Effector memory CD8-positive, alpha-beta T cell (primary cell): ENCODE results near the gene GGTLC1.
A peak's percentile ranks its signal among the peaks of the same experiment; 100 is the strongest.
"Not testable (repeated sequence)": the region's sequence is repeated elsewhere in the genome, so short reads cannot be mapped to it uniquely, and the experiment has no call there.

ENCODE experiments used
- ATAC-seq: fragments of 150-1000 bp; cut with Tn5 transposase; replicated peaks from 2 replicates; pipeline ENCODE4 v1.10.0; 2021; ENCODE audit warnings: mild to moderate bottlenecking, moderate library complexity
- DNase-seq, 3 experiments: peaks; one replicate each; pipeline ENCODE4 v3.0.0; 2021
- H3K27ac Mint-ChIP-seq, 2 donors: one replicate each; pipeline ENCODE4 v1.8.0; 2022; ENCODE audit warnings: mild to moderate bottlenecking in 2 of 2, mixed read lengths in 2 of 2, moderate library complexity in 2 of 2
- H3K27me3 Mint-ChIP-seq, 2 donors: one replicate each; pipeline ENCODE4 v1.8.0; 2022; ENCODE audit warnings: mixed read lengths in 2 of 2
- H3K36me3 Mint-ChIP-seq: one replicate; pipeline ENCODE4 v1.8.0; 2022; ENCODE audit warnings: mild to moderate bottlenecking, moderate library complexity, mixed read lengths; ENCODE audit not compliant: insufficient read depth
- H3K4me1 Mint-ChIP-seq, 2 donors: one replicate each; pipeline ENCODE4 v1.8.0; 2022; ENCODE audit warnings: low read depth in 2 of 2, mixed read lengths in 2 of 2
- H3K4me3 Mint-ChIP-seq, 2 donors: one replicate each; pipeline ENCODE4 v1.8.0; 2022; ENCODE audit warnings: mild to moderate bottlenecking in 2 of 2, mixed read lengths in 2 of 2, moderate library complexity in 2 of 2
- H3K9me3 Mint-ChIP-seq, 2 donors: one replicate each; pipeline ENCODE4 v1.8.0; 2022; ENCODE audit warnings: mixed read lengths in 2 of 2

The GGTLC1 gene

DNA sequence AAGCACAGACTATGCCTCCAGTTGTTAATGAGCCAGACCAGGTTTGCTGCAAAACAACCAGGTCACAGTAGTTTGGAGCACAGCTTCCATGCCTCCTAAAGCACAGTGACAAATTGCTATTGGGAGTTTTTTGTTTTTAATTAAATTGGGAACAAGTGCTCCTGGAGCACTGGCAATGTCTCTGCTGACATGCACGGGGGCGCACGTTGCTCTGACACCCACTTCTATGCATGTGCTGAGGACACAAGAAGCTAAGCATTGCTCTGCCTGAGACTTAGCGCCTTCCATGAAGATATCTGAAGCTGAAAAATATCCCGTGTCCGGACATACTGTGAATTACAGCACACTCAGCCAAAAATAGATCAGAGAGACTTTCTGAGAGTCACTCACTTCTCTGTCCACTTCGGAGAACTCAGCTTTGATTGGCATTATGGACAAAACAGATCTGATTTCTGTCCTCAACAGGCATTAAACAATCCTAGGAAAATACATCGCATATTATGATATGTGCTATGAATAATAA lies 18.6 kb upstream of the GGTLC1 start:
- H3K4me1 Mint-ChIP-seq = no peaks in the 10 kb centered on the region
- ATAC-seq (no peak), DNase-seq (no peak)
- peaks cover 4% of the 10 kb centered on the region for H3K36me3 Mint-ChIP-seq
- H3K27me3 Mint-ChIP-seq = no peaks in the 10 kb centered on the region
- no peak overlapping the region for H3K4me3 Mint-ChIP-seq
- H3K27ac Mint-ChIP-seq = no peak overlapping the region
- no peaks in the 10 kb centered on the region for H3K9me3 Mint-ChIP-seq

DNA sequence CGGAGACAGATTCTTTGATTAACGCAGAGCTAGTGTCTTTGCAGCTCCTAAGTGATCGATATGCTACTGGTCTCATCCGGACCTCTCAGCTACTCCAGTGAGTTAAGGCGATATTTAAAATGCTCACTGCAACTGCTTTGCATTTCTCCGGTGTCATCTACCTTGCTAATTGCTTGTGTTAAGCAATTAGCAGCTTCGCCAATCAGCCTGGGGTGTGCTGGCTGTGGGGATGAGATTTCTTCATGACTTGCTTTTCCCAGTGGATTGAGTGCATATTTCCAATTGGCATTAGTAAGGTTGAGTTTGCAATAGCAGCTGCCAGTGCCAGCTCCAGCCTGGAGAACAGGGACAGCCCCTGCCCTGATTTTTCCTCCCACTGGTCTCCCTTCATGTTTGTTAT lies 18.0 kb upstream of the GGTLC1 start:
- Mint-ChIP-seq H3K27me3 (no peaks in the 10 kb centered on the region), H3K4me3 (no peak overlapping the region), H3K36me3 (peaks cover 4% of the 10 kb centered on the region), H3K27ac (no peak overlapping the region), H3K4me1 (no peaks in the 10 kb centered on the region), H3K9me3 (no peaks in the 10 kb centered on the region)
- DNase-seq (no peak), ATAC-seq (no peak)

DNA sequence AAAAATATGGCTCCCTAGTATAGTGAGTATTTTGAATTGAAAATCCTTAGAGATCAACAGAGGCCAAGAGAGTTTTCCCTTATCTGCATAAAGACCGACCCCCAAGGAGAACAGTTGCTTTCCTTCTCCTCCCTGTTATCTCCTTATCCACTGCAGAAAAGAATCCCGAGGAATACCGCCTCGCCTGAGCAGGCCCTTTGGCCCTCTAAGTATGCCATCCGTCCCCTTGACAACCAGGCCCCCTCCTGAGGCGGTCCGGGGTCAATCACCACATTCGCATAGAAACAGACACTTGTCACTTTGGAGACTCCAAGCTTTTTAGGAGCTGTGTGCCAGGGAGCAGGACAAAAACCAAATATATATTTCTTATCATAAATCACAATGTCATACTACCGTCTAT lies 15.9 kb upstream of the GGTLC1 start:
- ATAC-seq = no peak
- H3K27me3 Mint-ChIP-seq = peaks cover 5 to 6% of the 10 kb centered on the region in 2 donors
- DNase-seq = no peak
- peaks cover 4% of the 10 kb centered on the region for H3K36me3 Mint-ChIP-seq
- no peaks in the 10 kb centered on the region for H3K4me1 Mint-ChIP-seq
- H3K4me3 Mint-ChIP-seq = no peak overlapping the region
- no peaks in the 10 kb centered on the region for H3K9me3 Mint-ChIP-seq
- peak overlapping the region in 1 of 2 donors; percentile 32 for H3K27ac Mint-ChIP-seq

DNA sequence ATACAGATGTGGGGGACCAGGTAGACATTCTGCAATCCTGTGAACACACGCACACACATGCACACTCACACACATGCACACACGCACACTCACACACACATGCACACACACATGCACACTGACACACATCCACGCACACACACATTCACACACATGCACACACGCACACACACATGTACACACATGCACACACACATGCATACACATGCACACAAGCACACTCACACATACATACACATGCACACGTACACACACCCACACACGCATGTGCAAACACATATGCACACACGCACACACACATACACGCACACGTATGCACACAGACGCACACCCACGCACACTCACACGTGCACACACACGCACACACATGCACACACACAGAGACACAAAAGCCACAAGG lies 14.3 kb upstream of the GGTLC1 start:
- DNase-seq (no peak), ATAC-seq (no peak)
- Mint-ChIP-seq H3K4me3 (no peak overlapping the region), H3K9me3 (no peaks in the 10 kb centered on the region), H3K4me1 (no peaks in the 10 kb centered on the region), H3K27ac (peak overlapping the region in 1 of 2 donors; percentile 63), H3K27me3 (peaks cover 20 to 22% of the 10 kb centered on the region in 2 donors), H3K36me3 (no peaks in the 10 kb centered on the region)

DNA sequence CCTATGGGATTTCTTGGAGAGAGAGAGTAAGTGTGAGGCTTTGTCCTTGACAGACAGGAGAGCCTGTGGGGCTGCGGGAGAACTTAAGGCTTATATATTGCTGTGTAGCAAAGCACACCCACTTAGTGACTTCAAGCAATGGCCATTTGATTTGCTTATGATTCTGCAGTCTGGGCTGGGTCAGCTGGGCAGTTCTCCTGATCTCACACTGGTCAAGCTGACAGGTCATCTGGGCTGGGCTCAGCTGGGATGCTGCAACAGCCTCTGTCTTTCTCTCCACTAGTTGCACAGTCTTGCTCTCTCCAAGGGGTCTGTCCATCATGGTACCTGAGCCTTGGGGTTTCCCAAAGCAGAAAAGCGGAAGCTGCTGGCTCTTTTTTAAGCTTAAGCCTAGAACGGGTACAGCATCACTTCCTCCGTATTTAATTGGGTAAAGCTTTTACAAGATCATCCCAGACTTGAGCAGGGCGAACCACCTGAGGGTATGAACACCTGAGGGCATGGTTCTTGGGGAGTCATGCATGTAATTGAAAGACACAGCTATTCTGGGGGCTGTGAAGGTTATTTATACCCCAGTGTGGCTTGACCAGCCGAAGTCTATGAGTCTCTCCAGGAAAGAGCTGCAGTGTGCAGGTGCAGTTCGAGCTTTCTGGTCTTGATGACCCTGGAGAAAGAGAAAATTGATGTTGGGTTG lies 13.3 kb upstream of the GGTLC1 start:
- DNase-seq (no peak), ATAC-seq (no peak)
- Mint-ChIP-seq H3K4me3 (no peak overlapping the region), H3K9me3 (no peaks in the 10 kb centered on the region), H3K36me3 (no peaks in the 10 kb centered on the region), H3K4me1 (no peaks in the 10 kb centered on the region), H3K27ac (peak overlapping the region in 1 of 2 donors; percentile 63), H3K27me3 (peaks cover 20 to 32% of the 10 kb centered on the region in 2 donors)

DNA sequence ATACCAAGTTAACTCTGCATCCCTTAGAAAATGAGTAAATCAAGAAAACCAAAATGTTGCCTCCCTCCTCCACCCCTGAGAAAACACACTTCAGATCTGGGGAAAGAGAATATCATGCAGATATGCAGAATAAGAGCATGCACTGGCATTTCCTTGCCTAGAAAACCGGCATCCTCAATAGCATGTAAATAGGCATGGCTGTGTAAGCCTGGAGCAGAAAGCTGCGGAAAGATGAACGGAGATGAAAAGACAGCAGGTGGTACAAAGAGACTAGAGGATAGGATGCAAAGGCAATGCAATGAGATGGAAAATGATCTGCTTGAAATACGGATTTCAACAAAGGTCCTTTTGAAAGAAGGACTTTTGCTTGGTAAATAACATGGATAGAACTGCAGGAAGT lies 10.3 kb upstream of the GGTLC1 start:
- ATAC-seq = no peak
- DNase-seq = no peak
- Mint-ChIP-seq H3K4me3 (no peak overlapping the region), H3K27ac (no peak overlapping the region), H3K36me3 (peaks cover 5% of the 10 kb centered on the region), H3K4me1 (no peaks in the 10 kb centered on the region), H3K27me3 (peaks cover 20 to 34% of the 10 kb centered on the region in 2 donors), H3K9me3 (no peaks in the 10 kb centered on the region)

DNA sequence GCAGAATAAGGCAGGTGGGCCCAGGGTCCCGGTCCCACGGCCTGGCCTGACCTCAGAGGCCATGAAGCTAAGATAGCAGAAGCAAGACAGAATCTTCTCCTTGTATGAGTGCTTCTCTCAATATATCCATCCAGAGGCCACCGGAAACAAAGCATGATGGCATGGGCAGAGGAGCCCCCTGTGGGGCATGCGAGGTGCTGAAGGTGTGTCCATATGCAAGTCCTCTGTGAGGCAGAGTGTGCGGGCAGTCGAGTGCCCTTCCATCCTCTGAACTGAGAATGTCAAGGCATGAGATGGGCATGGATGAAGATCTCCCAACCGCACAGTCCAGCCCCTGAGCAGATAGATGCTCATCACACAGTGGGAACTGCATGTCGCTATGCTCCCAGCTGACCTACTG lies 9.8 kb upstream of the GGTLC1 start:
- Mint-ChIP-seq H3K36me3 (peaks cover 5% of the 10 kb centered on the region), H3K4me3 (no peak overlapping the region), H3K27ac (no peak overlapping the region), H3K27me3 (peaks cover 20 to 34% of the 10 kb centered on the region in 2 donors), H3K9me3 (no peaks in the 10 kb centered on the region), H3K4me1 (no peaks in the 10 kb centered on the region)
- ATAC-seq (no peak), DNase-seq (no peak)

DNA sequence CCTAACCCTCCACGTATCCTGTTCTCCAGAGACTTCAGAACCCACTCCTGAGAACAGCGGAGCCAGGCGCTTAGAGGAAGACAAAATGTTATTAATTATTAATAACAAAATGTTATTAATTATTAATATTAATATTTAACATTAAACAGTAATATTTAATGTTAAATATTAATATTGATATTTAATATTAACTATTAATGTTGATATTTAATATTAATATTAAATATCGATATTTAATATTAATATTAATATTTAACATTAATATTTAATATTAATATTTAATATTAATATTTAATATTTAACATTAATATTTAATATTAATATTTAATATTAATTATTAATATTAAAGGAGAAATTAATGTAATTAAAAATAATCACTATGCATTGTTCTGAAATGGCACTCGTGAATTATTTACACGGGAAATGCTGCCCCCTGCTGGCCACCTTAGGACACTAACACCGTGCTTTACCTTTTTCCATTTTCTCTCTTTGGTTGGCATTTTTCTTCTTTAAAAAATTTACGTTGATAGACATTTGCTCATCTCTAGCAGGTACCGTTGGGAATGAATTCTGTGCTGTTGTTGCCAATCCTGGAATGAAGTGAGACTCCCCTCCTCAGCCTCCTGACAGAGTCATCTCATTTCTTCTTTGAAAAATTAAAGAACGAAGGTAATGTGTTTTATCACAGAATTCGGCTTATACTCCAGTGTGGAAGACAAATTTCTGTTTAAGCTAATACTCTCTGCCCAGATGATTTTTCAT lies 7.5 kb upstream of the GGTLC1 start:
- Mint-ChIP-seq H3K4me1 (no peaks in the 10 kb centered on the region), H3K36me3 (peaks cover 5% of the 10 kb centered on the region), H3K4me3 (no peak overlapping the region), H3K9me3 (no peaks in the 10 kb centered on the region), H3K27me3 (peaks cover 20 to 34% of the 10 kb centered on the region in 2 donors), H3K27ac (no peak overlapping the region)
- ATAC-seq (peak; percentile 51), DNase-seq (peak; percentile 43 to 59 (median 47))

DNA sequence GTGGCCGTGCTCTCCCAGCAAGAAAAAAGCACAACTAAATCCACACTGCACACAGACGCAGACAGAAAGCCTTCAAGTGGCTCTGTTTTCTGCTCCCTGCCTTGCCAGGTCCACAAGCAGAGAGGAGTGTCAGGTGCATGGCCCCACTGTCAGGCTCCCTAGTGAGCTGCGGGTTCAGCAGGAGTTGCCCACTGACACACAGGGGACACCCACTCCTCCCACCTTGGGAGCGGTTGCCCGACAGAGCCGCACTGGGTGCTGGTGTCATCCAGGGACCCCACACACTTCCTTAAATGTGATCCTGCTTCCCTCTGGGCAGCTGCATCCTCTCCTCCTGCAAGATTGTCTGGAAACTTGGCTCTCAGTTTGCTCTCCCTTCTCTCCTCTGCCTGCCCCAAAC lies 6.7 kb upstream of the GGTLC1 start:
- peaks cover 20 to 34% of the 10 kb centered on the region in 2 donors for H3K27me3 Mint-ChIP-seq
- H3K4me3 Mint-ChIP-seq, H3K36me3 Mint-ChIP-seq: not testable (repeated sequence)

DNA sequence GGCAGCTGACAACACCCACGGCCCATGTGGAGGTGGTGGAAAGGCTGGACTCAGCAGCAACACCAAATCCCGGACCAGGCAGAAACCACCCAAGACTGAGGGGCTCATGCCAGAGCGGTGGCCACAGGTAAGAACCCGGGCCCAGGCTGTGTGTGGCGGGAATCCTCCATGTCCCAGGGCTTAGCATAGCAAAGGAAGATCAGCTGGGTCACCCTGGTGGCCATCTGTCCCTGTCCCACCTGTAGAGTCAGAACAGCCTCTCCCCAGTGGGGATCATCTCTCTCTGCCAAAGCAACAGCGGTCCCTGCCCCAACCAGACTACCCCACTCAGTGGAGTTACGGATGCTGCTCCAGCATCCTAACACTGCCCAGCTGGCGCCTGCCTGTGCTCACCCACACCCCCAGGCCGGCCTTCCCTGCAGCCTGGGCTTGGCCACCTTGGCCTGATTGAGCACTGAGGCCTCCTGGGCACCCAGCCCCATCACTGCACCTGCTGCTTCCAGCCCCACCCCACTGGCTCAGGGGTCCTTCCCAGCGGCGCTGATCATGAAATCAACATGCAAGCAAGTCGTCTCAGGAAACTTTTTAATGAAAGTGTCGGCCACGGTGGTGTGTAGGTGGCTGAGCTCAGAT lies 5.5 kb upstream of the GGTLC1 start:
- not testable (repeated sequence) for H3K4me3 Mint-ChIP-seq, H3K4me1 Mint-ChIP-seq, H3K27ac Mint-ChIP-seq, ATAC-seq, DNase-seq, H3K36me3 Mint-ChIP-seq, H3K9me3 Mint-ChIP-seq
- H3K27me3 Mint-ChIP-seq = peaks cover 12 to 24% of the 10 kb centered on the region in 2 donors

More for the DNA sequence above, 6.7 kb upstream of the GGTLC1 start:
- not testable (repeated sequence) for ATAC-seq, H3K27ac Mint-ChIP-seq, DNase-seq, H3K9me3 Mint-ChIP-seq, H3K4me1 Mint-ChIP-seq

DNA sequence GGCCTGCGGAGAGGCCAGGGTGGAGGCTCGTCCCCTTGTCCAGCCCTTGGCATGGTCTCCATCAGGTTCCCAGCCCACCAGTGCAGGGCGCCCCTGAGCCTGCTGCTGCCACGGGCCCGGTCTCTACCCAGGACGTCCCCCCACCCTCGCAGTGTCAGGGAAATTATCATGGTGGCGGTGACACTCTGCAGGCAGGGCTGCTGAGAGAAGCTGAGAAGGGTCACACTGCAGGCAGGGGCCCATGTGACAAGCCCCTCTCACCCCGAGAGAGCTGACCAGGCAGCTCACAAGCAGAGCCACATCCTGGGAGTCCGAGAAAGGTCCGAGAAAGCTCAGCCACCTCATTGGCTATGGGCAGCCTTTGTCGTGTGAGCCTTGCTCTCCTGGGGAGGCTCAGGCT lies 4.9 kb upstream of the GGTLC1 start:
- H3K4me3 Mint-ChIP-seq, ATAC-seq, DNase-seq, H3K4me1 Mint-ChIP-seq, H3K27ac Mint-ChIP-seq, H3K36me3 Mint-ChIP-seq, H3K9me3 Mint-ChIP-seq: not testable (repeated sequence)
- H3K27me3 Mint-ChIP-seq = peaks cover 5 to 17% of the 10 kb centered on the region in 2 donors

DNA sequence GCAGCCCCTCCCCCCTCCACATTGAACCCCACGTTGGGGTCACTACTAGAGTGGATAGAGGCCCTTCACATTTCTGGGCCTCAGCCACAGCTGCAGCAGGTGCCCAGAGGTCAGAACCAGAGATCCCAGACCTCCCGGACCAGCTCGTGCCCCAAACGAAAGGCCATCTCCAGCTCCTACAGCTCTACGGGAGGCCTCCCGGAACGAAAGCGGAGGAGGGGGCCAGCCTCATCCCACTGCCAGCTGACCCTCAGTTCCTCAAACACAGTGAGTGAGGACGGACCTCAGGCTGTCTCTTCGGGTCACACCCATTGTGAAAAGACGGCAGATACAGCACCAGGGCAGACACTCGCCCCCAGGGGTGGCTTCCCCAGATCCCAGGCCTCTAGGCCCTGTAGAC lies 1.7 kb upstream of the GGTLC1 start:
- not testable (repeated sequence) for H3K4me3 Mint-ChIP-seq, H3K27me3 Mint-ChIP-seq, H3K9me3 Mint-ChIP-seq, H3K36me3 Mint-ChIP-seq, H3K4me1 Mint-ChIP-seq, ATAC-seq, H3K27ac Mint-ChIP-seq, DNase-seq

DNA sequence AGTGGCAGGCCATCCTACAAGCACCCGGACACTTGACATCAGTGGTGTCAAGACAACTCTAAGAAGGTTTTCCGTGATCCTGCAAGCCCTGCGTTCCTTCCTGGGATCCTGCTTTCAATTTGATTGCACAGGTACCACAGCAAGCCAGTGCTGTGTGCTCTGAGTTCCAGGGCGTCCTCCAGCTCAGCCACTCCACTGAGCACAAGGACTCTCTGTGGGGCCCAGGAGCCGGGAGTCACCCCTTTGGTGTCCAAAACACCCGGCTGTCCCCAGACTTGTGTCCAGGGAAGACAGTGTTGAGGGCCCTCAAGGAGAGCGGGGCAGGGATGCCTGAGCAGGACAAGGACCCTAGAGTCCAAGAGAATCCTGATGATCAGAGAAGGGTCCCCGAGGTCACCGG lies 387 bp upstream of the GGTLC1 start:
- not testable (repeated sequence) for H3K4me1 Mint-ChIP-seq, H3K36me3 Mint-ChIP-seq, ATAC-seq, H3K27me3 Mint-ChIP-seq, H3K27ac Mint-ChIP-seq, DNase-seq, H3K4me3 Mint-ChIP-seq, H3K9me3 Mint-ChIP-seq
